ENCODE data around the gene ZC3HAV1L.

GRCh38 chr7:139043823-139044812, 8.3 kb upstream of the ZC3HAV1L start:
- TF ChIP-seq CTCF (IDR thresholded peaks at IDR 0.05) (no peak), POLR2A (IDR thresholded peaks at IDR 0.05) (no peak)

Data from adrenal gland (tissue), 5 donors.